Measurements from ENCODE around the gene NCAPG2. TPM values are rescaled to one million over a fixed set of nuclear protein-coding genes. Genes with fewer than 3 reads are reported as not detected.

NCAPG2 gene
- total and polyA plus RNA-seq, 2 of the 13 experiments (the other 11 are each of a cell fraction or from before 2014, with no cell fraction given), result 15.1 to 30.7 TPM

DNA sequence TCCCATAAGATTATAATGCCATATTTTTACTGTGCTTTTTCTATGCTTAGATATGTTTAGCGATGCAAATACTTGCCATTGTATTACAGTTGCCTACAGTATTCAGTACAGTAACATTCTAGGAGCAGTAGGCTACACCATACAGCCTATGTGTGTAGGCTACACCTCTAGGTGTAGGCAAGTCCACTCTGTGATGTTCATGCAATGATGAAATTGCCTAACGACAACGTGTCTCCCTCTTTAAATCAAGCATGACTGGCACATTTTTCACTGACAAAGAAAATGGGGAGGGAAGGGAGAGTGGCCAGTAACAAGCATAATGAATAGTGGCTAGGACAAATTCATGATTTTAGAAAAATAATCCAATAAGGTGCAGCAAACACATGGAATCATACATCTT lies 1.7 kb downstream of the NCAPG2 start:
- H3K4me2 ChIP-seq (ENCODE audit: low read depth, low read length), result peak overlapping the region; percentile 82
- H3K79me2 ChIP-seq (ENCODE audit: insufficient read depth, low read length), result peaks cover 50% of the 10 kb centered on the region
- peak overlapping the region; percentile 77 to 99 (median 98); a peak in 4 of 6 replicates for H3K4me3 ChIP-seq (replicated peaks in 1 of 3; ENCODE audit: insufficient read depth in 1 of 3, low read depth in 2 of 3, low read length in 3 of 3)
- ATAC-seq, result no peak
- in situ Hi-C loops (cut with HindIII; ENCODE audit: extremely low pct_ligation_motif_present, low pct_unique_long_range_greater_than_20kb) (no loop called here), intact Hi-C loops (cut with micrococcal nuclease; ENCODE audit: unreplicated experiment) (loop anchor here (10.0 kb wide), 1 partner anchor 112 kb away; no protein-coding TSS in a partner anchor)
- H3K9me3 ChIP-seq (ENCODE audit: low read length), result no peaks in the 10 kb centered on the region
- TF ChIP-seq NFE2L2 (IDR thresholded peaks at IDR 0.05; ENCODE audit: low read length) (peak; percentile 68), IKZF4 (CRISPR knock-in tag; IDR thresholded peaks at IDR 0.05; ENCODE audit: borderline replicate concordance, low read depth, not compliant biosample characterization) (no peak)
- 55% methylated on average over 3 of the region's 3 CpGs for WGBS (ENCODE audit: low lambda C conversion rate)
- H2AFZ ChIP-seq (ENCODE audit: low read length), result no peak overlapping the region
- no peak for DNase-seq (ENCODE audit: low spot score)
- H3K27ac ChIP-seq (ENCODE audit: extremely low read length, insufficient read depth, low read length), result peak overlapping the region; percentile 37
- peaks cover 51% of the 10 kb centered on the region for H3K4me1 ChIP-seq (ENCODE audit: insufficient read depth, low read length)
- no peaks in the 10 kb centered on the region for H4K20me1 ChIP-seq (ENCODE audit: insufficient read depth, low read length)
- peak; percentile 8 for FAIRE-seq
- ChIA-PET CTCF (ENCODE audit: low intra/inter-chr PET ratio, low total read pairs) (no interaction called here), POLR2A (no interaction called here)
- H3K9ac ChIP-seq (ENCODE audit: insufficient read depth, low read depth, low read length), result peak overlapping the region; percentile 96
- peaks cover 0 to 30% of the 10 kb centered on the region in 2 experiments; a peak in 3 of 5 replicates for H3K36me3 ChIP-seq (replicated peaks in 1 of 2; ENCODE audit: control insufficient read depth in 1 of 2, insufficient read depth in 2 of 2, low read length in 2 of 2)
- no peaks in the 10 kb centered on the region; a peak in 1 of 5 replicates for H3K27me3 ChIP-seq (ENCODE audit: control insufficient read depth in 1 of 2, insufficient read depth in 2 of 2, low read length in 2 of 2)
- no TSS peak for BruUV-seq (replicated peaks)

DNA sequence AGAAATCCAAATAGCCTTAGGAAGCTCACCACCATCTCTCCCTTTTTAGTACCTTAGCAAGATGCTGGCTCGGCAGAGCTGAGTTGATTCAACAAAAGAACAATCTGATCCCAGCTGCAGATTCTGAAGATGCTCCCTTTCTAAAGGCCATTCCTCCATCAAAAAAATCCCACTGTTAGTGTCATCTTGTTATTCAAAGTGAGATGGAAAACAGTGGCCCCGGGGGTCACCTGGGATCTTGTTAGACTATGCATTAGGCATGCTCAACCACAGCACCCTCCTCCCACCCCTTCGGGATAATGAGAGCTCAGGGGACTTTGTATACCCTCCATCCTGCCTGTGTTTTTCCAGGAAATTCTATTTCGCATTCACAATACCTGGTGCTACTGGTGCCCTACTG lies 2.4 kb downstream of the NCAPG2 start:
- Histone ChIP-seq H2AFZ (ENCODE audit: low read length) (no peak overlapping the region), H3K9me3 (ENCODE audit: low read length) (no peaks in the 10 kb centered on the region), H3K4me2 (ENCODE audit: low read depth, low read length) (0 out of 2 replicates have a peak overlapping the region, but pooled peaks have one; percentile 82), H3K79me2 (ENCODE audit: insufficient read depth, low read length) (peaks cover 51% of the 10 kb centered on the region), H3K27me3 (ENCODE audit: control insufficient read depth in 1 of 2, insufficient read depth in 2 of 2, low read length in 2 of 2) (no peaks in the 10 kb centered on the region; a peak in 1 of 5 replicates), H4K20me1 (ENCODE audit: insufficient read depth, low read length) (no peaks in the 10 kb centered on the region), H3K4me3 (replicated peaks in 1 of 3; ENCODE audit: insufficient read depth in 1 of 3, low read depth in 2 of 3, low read length in 3 of 3) (no peak overlapping the region), H3K4me1 (ENCODE audit: insufficient read depth, low read length) (peaks cover 46% of the 10 kb centered on the region), H3K27ac (ENCODE audit: extremely low read length, insufficient read depth, low read length) (no peak overlapping the region), H3K36me3 (replicated peaks in 1 of 2; ENCODE audit: control insufficient read depth in 1 of 2, insufficient read depth in 2 of 2, low read length in 2 of 2) (peaks cover 0 to 31% of the 10 kb centered on the region in 2 experiments; a peak in 3 of 5 replicates), H3K9ac (ENCODE audit: insufficient read depth, low read depth, low read length) (no peak overlapping the region)
- POLR2A ChIA-PET, result no interaction called here
- FAIRE-seq, result no peak
- CTCF ChIA-PET (ENCODE audit: low intra/inter-chr PET ratio, low total read pairs), result no interaction called here
- in situ Hi-C loops (cut with HindIII; ENCODE audit: extremely low pct_ligation_motif_present, low pct_unique_long_range_greater_than_20kb), result no loop called here
- intact Hi-C loops (cut with micrococcal nuclease; ENCODE audit: unreplicated experiment), result loop anchor here (10.0 kb wide), 1 partner anchor 113 kb away; no protein-coding TSS in a partner anchor
- no TSS peak for BruUV-seq (replicated peaks)
- WGBS (ENCODE audit: low lambda C conversion rate), result 81% methylated on average over 4 of the region's 4 CpGs
- no peak for TF ChIP-seq ZNF614 (CRISPR knock-in tag; IDR thresholded peaks at IDR 0.05; ENCODE audit: borderline replicate concordance)
- no peak for TF ChIP-seq SAFB2 (CRISPR knock-in tag; IDR thresholded peaks at IDR 0.05; ENCODE audit: borderline replicate concordance, low read depth)
- no peak for TF ChIP-seq SP1 (IDR thresholded peaks at IDR 0.05)
- TF ChIP-seq SP1 (CRISPR knock-in tag; IDR thresholded peaks at IDR 0.05), result no peak
- TF ChIP-seq, protein P1, sequence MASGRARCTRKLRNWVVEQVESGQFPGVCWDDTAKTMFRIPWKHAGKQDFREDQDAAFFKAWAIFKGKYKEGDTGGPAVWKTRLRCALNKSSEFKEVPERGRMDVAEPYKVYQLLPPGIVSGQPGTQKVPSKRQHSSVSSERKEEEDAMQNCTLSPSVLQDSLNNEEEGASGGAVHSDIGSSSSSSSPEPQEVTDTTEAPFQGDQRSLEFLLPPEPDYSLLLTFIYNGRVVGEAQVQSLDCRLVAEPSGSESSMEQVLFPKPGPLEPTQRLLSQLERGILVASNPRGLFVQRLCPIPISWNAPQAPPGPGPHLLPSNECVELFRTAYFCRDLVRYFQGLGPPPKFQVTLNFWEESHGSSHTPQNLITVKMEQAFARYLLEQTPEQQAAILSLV (CRISPR knock-in tag; IDR thresholded peaks at IDR 0.05; ENCODE audit: borderline replicate concordance), result no peak
- no peak for TF ChIP-seq ZNF761 (CRISPR knock-in tag; conservative IDR thresholded peaks at IDR 0.05)
- TF ChIP-seq MTA1 (CRISPR knock-in tag; IDR thresholded peaks at IDR 0.05; ENCODE audit: borderline replicate concordance), result no peak
- TF ChIP-seq BORCS8-MEF2B (CRISPR knock-in tag; IDR thresholded peaks at IDR 0.05), result no peak
- no peak for DNase-seq (ENCODE audit: low spot score)
- ATAC-seq, result no peak

Data from HepG2 (cell line).